NCI-H146 (cell line): ENCODE results near the gene PMEPA1.

Source experiments
- DNase-seq: peaks from one replicate; lab custom pipeline; 2025; lab: John Stamatoyannopoulos, UW

PMEPA1 gene

DNA sequence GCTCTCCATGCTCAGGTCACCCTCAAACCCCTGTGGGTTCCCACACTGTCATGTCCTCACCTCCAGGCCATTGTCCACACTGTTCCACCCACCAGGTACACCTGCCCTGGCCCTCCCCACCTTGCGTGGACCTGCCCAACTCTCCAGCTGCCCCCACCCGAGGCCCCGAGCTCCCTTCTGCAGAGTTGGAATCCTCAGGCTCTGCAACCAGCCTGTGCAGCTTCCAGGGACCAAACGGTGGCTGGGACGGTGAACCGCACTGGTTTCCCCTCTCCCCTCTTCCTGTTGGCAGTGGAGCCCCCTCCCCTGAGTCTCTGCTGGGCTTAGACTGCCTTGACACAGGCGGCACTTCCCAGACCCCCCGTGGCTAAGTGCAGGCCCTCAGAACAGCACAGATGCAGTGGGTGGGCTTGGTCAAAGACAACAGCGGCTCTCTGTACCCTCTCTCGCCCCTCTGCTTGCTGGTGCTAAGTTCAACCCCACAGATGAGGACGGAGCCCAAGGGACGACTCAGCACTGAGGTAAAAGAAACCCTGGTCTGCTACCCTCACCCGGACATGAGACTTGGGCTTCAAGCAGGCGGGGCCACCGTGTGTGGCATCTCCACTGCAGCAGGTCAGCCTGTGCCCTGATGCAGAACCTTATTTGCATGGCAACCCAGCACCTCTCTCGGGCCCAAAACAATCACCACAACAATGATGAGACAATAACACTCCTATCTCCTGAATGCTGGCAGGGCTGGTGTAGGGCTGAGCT is 100.6 kb downstream of the PMEPA1 start:
- no peak for DNase-seq

DNA sequence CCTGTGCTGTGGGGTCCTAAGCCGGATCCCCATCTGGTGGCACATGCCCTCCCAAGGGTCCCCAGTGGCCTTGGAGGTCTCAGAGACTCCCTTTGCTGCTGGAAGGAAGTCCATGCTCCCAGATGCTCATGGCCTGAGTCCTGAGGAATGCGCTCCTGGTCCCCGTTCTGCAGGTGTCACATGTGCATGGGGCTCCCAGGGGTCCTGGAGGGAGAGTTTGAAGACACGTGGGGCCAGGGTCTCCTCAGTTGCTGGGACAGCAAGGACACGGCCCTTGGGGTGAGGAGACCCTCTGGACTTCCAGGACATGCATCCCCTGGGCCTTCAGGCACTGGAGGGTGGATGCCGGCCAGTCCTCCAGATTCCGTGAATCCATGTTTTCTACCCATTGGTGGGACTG is 101.3 kb downstream of the PMEPA1 start:
- no peak for DNase-seq

DNA sequence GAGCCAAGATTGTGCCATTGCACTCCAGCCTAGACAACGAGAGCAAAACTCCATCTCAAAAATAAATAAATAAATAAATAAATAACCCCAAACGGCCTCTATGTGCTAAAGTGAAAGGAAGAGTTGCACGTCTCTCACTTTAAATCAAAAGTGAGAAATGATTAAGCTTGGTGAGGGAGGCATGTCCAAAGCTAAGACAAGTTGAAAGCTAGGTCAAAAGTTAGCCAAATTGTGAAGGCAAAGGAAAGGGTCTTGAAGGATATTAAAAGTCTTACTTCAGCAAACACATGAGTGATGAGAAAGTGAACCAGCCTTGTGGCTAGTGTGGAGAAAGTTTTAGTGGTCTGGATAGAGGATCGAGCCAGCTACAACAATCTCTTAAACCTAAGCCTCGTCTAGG is 103.9 kb downstream of the PMEPA1 start:
- no peak for DNase-seq

DNA sequence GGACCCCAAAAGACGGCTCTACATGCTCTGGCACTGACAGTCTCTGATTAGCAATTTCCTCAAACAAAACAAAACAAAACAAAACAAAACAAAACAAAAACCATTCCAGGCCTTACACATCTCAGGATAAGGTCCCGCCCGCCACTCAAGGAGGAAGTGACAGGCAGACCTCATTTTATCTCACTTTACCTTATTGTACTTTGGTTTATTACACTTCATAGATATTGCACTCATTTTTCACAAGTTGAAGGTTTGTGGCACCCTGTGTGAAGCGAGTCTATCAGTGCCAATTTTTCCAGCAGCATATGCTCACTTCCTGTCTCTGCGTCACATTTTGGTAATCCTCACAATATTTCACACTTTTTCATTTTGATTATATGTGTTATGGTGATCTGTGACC is 104.8 kb downstream of the PMEPA1 start:
- no peak for DNase-seq

DNA sequence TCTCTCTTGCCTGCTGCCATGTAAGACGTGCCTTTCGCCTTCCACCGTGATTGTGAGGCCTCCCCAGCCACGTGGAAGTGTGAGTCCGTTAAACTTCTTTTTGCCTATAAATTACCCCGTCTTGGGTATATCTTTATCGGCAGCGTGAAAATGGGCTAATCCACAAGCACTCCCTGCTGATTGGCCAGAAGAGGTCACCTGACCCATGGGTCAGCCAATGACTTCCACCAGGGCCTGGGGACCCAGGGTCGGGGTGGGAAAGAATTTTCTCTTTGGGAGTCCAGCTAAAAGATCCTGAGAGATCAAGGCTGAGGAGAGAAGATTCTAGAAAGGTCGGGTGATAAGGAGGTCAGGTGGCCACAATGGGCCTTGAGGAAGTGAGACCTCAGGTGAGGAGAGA is 106.7 kb downstream of the PMEPA1 start:
- DNase-seq, result no peak

DNA sequence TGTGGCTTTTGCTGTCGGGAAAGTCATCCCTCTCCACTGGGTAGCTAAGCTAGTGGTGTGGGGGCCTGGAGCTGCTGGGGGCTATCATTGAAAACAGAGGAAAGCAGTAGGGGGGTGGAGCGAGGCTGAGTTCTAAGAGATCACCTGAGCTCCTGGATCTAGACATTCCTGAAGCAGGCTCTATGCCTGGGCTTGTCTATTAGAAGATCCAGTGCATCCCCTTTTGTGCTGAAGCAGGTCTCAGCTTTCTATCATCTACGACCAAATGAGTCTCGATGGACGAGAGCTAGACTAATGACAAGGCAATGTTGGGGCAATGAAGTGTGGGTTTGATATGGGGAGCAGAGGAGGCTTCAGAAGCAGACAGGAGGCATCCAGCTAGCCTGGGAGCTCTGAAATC is 108.1 kb downstream of the PMEPA1 start:
- DNase-seq, result no peak

DNA sequence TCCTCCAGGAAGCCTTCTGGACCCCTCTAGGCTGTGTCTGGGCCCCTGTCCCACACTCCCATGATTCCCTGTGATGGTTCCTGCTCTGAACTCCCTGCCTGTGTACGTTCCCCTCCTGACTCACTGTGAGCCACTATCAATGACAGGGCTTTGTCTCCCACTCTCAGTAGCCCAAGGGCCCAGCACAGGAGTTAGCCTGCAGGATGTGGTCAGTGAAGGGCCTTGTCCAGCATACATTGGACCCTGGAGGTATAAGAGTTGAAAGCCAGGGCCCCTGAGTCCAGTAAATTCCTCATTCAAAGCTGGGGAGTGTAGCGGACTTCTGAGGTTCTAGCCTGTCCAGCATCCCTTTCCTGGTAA is 108.6 kb downstream of the PMEPA1 start:
- DNase-seq, result no peak

DNA sequence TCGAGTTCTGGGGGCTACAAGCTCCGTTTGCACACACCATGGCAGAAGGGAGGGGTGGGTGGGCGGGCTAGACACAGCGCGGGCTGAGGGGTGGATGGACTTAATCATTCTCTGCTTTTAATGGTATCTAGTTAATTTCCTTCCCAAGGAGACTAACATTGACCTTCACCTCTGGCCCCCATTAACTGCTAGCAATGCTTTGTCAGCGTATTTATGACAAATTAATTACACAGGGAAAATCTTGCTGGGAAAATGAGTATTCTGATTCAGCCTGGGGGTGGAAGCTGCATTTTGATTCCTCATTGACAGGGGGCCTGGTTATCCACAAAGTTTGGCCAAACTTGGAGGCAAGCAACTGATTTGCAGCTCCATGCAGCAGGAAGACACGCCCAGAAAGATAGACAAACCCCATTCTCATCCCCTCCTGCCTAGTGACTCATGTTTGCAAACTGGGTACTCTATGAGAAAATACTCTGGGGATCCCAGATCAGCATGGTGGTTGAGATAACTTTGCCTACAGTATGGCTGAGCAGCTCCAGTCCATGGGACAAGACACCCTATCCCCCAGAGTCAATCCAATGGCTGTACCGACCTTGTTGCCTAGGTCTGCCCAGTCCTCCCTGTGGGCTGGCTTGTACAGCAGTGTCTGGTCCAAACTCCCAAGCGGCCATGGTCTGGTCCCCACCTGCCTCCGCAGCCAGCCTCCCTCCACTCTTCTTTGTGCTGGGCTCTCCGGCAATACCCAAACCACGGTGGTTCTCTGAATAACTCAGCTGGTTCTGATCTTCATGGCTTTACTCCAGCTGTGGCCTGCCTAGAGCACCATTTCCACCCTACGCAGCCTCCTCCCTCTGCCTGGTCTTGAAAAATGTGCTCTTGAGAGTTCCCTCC is 109.2 kb downstream of the PMEPA1 start:
- DNase-seq, result no peak

DNA sequence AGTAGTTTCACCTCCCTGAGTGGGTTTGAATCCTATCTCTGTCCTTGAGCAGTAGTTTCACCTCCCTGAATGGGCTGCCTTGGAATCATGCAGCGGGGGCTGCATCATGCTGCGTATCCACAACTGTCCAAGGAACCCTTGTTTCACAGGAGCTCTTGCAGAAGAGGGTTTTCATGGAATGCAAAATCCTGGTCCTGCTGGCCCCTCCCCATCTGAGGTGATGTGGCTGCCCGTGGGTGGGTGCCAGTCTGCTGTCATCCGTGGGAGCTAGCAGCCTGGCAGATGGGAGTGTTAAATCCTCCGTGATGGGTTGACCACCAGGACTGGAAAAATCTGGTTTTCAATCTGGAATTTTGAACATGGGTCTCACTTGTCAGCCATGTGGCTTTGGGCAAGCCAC is 111.3 kb downstream of the PMEPA1 start:
- no peak for DNase-seq
